K562 (cell line): ENCODE data around the gene NCAM2. TPM values are rescaled to one million over a fixed set of nuclear protein-coding genes. Genes with fewer than 3 reads are reported as not detected.

Source experiments
- ATAC-seq: fragments of 200-7000 bp; cut with Tn5 transposase; 3 replicates; pipeline ENCODE4 v1.9.1; 2020; ENCODE audit warnings: moderate library complexity
- BruUV-seq: library from RNA; stranded (reverse); fragments of 400-500 nt; replicated peaks from 2 replicates; lab custom pipeline; 2021; lab: Mats Ljungman, UMichigan
- CTCF ChIA-PET: fragments of 300-600 bp; formaldehyde crosslinking; extraction: SDS; loops from one replicate; lab custom pipeline; 2021; ENCODE audit warnings: low intra/inter-chr PET ratio; lab: Yijun Ruan, JAX
- POLR2A ChIA-PET: fragments of 300-600, 350-650 bp; sonication (Branson Sonifier 250); formaldehyde crosslinking; extraction: SDS; loops from one replicate; lab custom pipeline; 2021; ENCODE audit warnings: antibody characterized with exemption, inconsistent platforms; lab: Yijun Ruan, JAX
- DNase-seq, 4 experiments: peaks; one replicate each; pipeline versions ENCODE4 v3.0.0 to v3.0.0-alpha.2; 2011 to 2018; ENCODE audit warnings: low spot score in 3 of 4, mixed read lengths in 3 of 4; ENCODE audit errors: extremely low read depth in 1 of 4
- FAIRE-seq: peaks from 2 replicates; lab custom pipeline; 2011; peaks lifted over from hg19 to GRCh38; lab: Jason Lieb, UNC
- H2AFZ ChIP-seq: 2 replicates; pipeline ENCODE4 v1.6.0; 2011; ENCODE audit warnings: low read depth, low read length, control low read depth, inconsistent platforms
- H3K27ac ChIP-seq: fragments of 200-600 bp; 3 replicates; pipeline ENCODE4 v1.8.0; 2011; ENCODE audit warnings: low read depth, mild to moderate bottlenecking, control low read depth, inconsistent platforms, low read length, moderate library complexity, mixed read lengths; ENCODE audit errors: extremely low read depth
- H3K27me3 ChIP-seq, 2 experiments: fragments of 300-600 bp in 1 of 2; 2 replicates in 1 of 2; 3 replicates in 1 of 2; pipeline versions ENCODE4 v1.6.0 to v1.8.0; 2011; ENCODE audit warnings: inconsistent platforms in 2 of 2, low read length in 2 of 2, mild to moderate bottlenecking in 1 of 2, mixed read lengths in 1 of 2, moderate library complexity in 1 of 2; ENCODE audit not compliant: control insufficient read depth in 2 of 2, insufficient read depth in 2 of 2
- H3K36me3 ChIP-seq: fragments of 300-600 bp; 3 replicates; pipeline ENCODE4 v1.8.0; 2011; ENCODE audit warnings: mild to moderate bottlenecking, low read length, inconsistent platforms; ENCODE audit not compliant: control insufficient read depth, insufficient read depth
- H3K4me1 ChIP-seq, 2 experiments: fragments of 200-600 bp in 1 of 2; replicated peaks in 1 of 2; 2 replicates in 1 of 2; 3 replicates in 1 of 2; pipeline versions ENCODE4 v1.5.1 to v1.8.0; 2011; ENCODE audit warnings: inconsistent platforms in 2 of 2, low read length in 2 of 2, mild to moderate bottlenecking in 1 of 2, mixed read lengths in 1 of 2, moderate library complexity in 1 of 2; ENCODE audit not compliant: control insufficient read depth in 2 of 2, insufficient read depth in 2 of 2
- H3K4me2 ChIP-seq: 2 replicates; pipeline ENCODE4 v1.6.1; 2011; ENCODE audit warnings: low read length, control low read depth, inconsistent platforms, mixed read lengths; ENCODE audit not compliant: insufficient read depth
- H3K4me3 ChIP-seq: fragments of 200-600 bp; sonication (generic), shearing (Covaris generic); 2 replicates; pipeline ENCODE4 v1.5.1; 2016; ENCODE audit warnings: control low read depth, inconsistent platforms
- H3K79me2 ChIP-seq: fragments of 200-600 bp; 3 replicates; pipeline ENCODE4 v1.8.0; 2011; ENCODE audit warnings: low read length, inconsistent platforms; ENCODE audit not compliant: control insufficient read depth, insufficient read depth
- H3K9ac ChIP-seq, 2 experiments: 2 replicates each; pipeline versions ENCODE4 v1.6.0 to v1.6.1; 2011; ENCODE audit warnings: low read depth in 2 of 2, low read length in 2 of 2, control low read depth in 1 of 2, inconsistent platforms in 1 of 2, mild to moderate bottlenecking in 1 of 2, mixed read lengths in 1 of 2; ENCODE audit not compliant: insufficient read depth in 1 of 2
- H3K9me1 ChIP-seq: one replicate; pipeline ENCODE4 v1.6.0; 2011; ENCODE audit warnings: inconsistent platforms, mild to moderate bottlenecking, low read length, moderate library complexity; ENCODE audit not compliant: control insufficient read depth, insufficient read depth
- H3K9me3 ChIP-seq: replicated peaks from 2 replicates; pipeline ENCODE4 v1.5.1; 2011; ENCODE audit warnings: low read depth, low read length, inconsistent platforms; ENCODE audit not compliant: control insufficient read depth, insufficient read depth
- H4K20me1 ChIP-seq: replicated peaks from 2 replicates; pipeline ENCODE4 v1.6.1; 2011; ENCODE audit warnings: low read length, inconsistent platforms, mixed read lengths; ENCODE audit not compliant: control insufficient read depth, insufficient read depth
- ATF3 ChIP-seq, 2 experiments: fragments of 450-650 bp in 1 of 2; sonication (generic) in 1 of 2; formaldehyde crosslinking in 1 of 2; IDR thresholded peaks in 1 of 2; conservative IDR thresholded peaks in 1 of 2; 2 replicates each; pipeline versions ENCODE4 v1.6.1 to v1.8.1; 2016 to 2023; ENCODE audit warnings: mild to moderate bottlenecking in 2 of 2, moderate library complexity in 2 of 2, inconsistent platforms in 1 of 2, missing genetic modification reagents in 1 of 2
- BDP1 ChIP-seq: IDR thresholded peaks from 3 replicates; pipeline ENCODE4 v1.6.1; 2011; ENCODE audit not compliant: insufficient read length, insufficient read depth
- BRF1 ChIP-seq: IDR thresholded peaks from 3 replicates; pipeline ENCODE4 v1.6.1; 2011; ENCODE audit warnings: borderline replicate concordance, mild to moderate bottlenecking; ENCODE audit not compliant: insufficient read length; ENCODE audit errors: extremely low read depth
- CC2D1A ChIP-seq: fragments of 450-650 bp; IDR thresholded peaks from 2 replicates; pipeline ENCODE4 v1.6.1; 2017; ENCODE audit warnings: mild to moderate bottlenecking
- CSDE1 ChIP-seq, 2 experiments: fragments of 450-650 bp; IDR thresholded peaks; 2 replicates each; pipeline ENCODE4 v1.6.1; 2016; ENCODE audit warnings: mild to moderate bottlenecking in 1 of 2
- EP300 ChIP-seq: IDR thresholded peaks from 2 replicates; pipeline ENCODE4 v1.6.1; 2012; ENCODE audit warnings: low read length, improper control_type of control experiment
- FUS ChIP-seq: fragments of 200-400 bp; formaldehyde crosslinking; optimal IDR thresholded peaks from 2 replicates; pipeline ENCODE3; 2017; ENCODE audit warnings: low read depth, low read length
- NFRKB ChIP-seq: fragments of 450-650 bp; IDR thresholded peaks from 2 replicates; pipeline ENCODE4 v1.6.1; 2016; ENCODE audit warnings: low read depth
- PCBP1 ChIP-seq: fragments of 200-400 bp; formaldehyde crosslinking; IDR thresholded peaks from 2 replicates; pipeline ENCODE4 v1.6.1; 2018; ENCODE audit warnings: mild to moderate bottlenecking, low read depth, low read length; ENCODE audit not compliant: poor library complexity, severe bottlenecking
- SAFB2 ChIP-seq: fragments of 200-400 bp; formaldehyde crosslinking; IDR thresholded peaks from 2 replicates; pipeline ENCODE4 v1.6.1; 2018; ENCODE audit warnings: borderline replicate concordance, low read length, low read depth, moderate library complexity; ENCODE audit not compliant: severe bottlenecking
- TAF15 ChIP-seq: fragments of 200-400 bp; formaldehyde crosslinking; IDR thresholded peaks from 2 replicates; pipeline ENCODE4 v1.6.1; 2017; ENCODE audit warnings: mild to moderate bottlenecking, low read depth, low read length, moderate library complexity
- TBL1XR1 ChIP-seq, 2 experiments: IDR thresholded peaks; 2 replicates each; pipeline ENCODE4 v1.6.1; 2012; ENCODE audit warnings: improper control_type of control experiment in 2 of 2, low read length in 2 of 2, mild to moderate bottlenecking in 1 of 2
- WGBS: fragments of 100-300 bp; shearing (Covaris generic); methylation state at CpG from one replicate; pipeline ENCODE4 v1.1.6; 2016; ENCODE audit warnings: low coverage, mixed read lengths; ENCODE audit not compliant: insufficient coverage; ENCODE audit errors: missing lambda C conversion rate; 5-methylcytosine and 5-hydroxymethylcytosine counted together
- in situ Hi-C: fragments of 300-500 bp; cut with MboI; formaldehyde crosslinking; loops from 4 replicates; pipeline ENCODE4 v1.15.0; 2018; ENCODE audit warnings: inconsistent platforms, mixed read lengths
- intact Hi-C: fragments of 100-400 bp; cut with micrococcal nuclease; formaldehyde crosslinking; loops from 2 replicates; pipeline ENCODE4 v1.14.2; 2022
- polyA plus RNA-seq, 8 experiments: library from polyadenylated mRNA; depleted of rRNA in 4 of 8; stranded (reverse) in 5 of 8; unstranded in 3 of 8; fragments of >200 nt; fragmentation: Nextera tagmentation in 2 of 8; fragmentation: Illumina TruSeq in 1 of 8; extraction: Ambion mirVana in 2 of 8; extraction: Trizol in 1 of 8; gene quantifications; 2 replicates each; pipeline versions ENCODE4 v1.2.1 to v1.2.3, GENCODE V29; 2011 to 2014; ENCODE audit warnings: inconsistent platforms in 1 of 8, missing spikeins in 1 of 8
- total RNA-seq, 7 experiments: library from RNA; depleted of rRNA in 6 of 7; stranded (reverse); fragments of >200 nt in 6 of 7; fragmentation: Illumina TruSeq in 2 of 7; extraction: Trizol in 2 of 7; gene quantifications; 2 replicates each; pipeline versions ENCODE4 v1.2.1 to v1.2.3, GENCODE V29; 2011 to 2021; ENCODE audit warnings: low replicate concordance in 1 of 7
- TF ChIP-seq, protein P1 (sequence below): fragments of 150-350 bp; IDR thresholded peaks from 2 replicates; pipeline ENCODE4 v1.6.1; 2014; ENCODE audit warnings: low read depth, mild to moderate bottlenecking, low read length, borderline replicate concordance
- TF ChIP-seq, protein P2 (sequence below): sonication (generic); formaldehyde crosslinking; IDR thresholded peaks from 2 replicates; pipeline ENCODE4 v1.9.0; 2022; ENCODE audit warnings: mild to moderate bottlenecking, missing genetic modification reagents

Gene NCAM2
- total and polyA plus RNA-seq, 9 of the 15 experiments (the other 6 are each of a cell fraction or from before 2014, with no cell fraction given) = 14.0 to 58.2 (median 27.8) TPM

DNA sequence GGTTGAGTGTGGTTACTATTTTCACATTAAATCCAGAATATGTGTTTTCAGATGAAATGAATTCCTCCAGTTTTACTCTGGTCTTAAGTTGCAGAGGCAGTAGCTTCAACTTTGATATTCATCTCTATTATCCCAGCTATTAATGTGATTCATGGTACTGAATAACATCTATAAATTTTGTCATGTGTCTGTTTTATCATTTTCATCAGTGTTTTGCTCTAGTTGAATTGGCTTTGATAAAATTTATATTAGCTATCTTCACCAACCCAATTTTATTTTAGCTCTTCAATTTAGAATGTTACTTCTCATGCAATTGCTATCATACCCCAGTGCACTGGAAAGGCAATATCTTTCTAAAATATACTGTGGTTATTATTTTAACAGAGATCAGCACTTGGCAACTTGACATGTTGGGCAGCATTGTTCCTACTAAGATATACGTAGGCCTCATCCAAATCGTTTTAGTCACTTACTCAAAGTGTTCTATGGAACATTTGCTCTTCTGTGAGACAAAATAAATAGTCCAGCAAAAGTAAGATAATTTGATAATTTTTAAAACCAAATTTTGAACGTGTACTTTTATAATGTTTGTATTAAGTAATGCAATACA lies 184.3 kb downstream of the NCAM2 start:
- peak overlapping the region; percentile 72; the same call in 2 of the 3 replicates for H3K27ac ChIP-seq
- H3K9me3 ChIP-seq = no peaks in the 10 kb centered on the region
- 0 out of 2 replicates have a peak overlapping the region, but pooled peaks have one; percentile 34 for H2AFZ ChIP-seq
- 0 out of 4 replicates have a peak overlapping the region, but pooled peaks of 1 of the 2 experiments have one; percentile 52 for H3K9ac ChIP-seq
- no TSS peak for BruUV-seq
- DNase-seq (no peak), FAIRE-seq (no peak), ATAC-seq (no peak)
- CTCF ChIA-PET = no interaction called here
- POLR2A ChIA-PET = interaction anchor here (1.1 kb wide), 1 partner anchor 15 kb away, joined by 4 read pairs; no protein-coding TSS in a partner anchor
- 12% methylated on average over 3 of the region's 3 CpGs for WGBS
- no peaks in the 10 kb centered on the region for H3K9me1 ChIP-seq
- H3K4me3 ChIP-seq = no peak overlapping the region
- H4K20me1 ChIP-seq = no peaks in the 10 kb centered on the region
- H3K79me2 ChIP-seq = peaks cover 99% of the 10 kb centered on the region
- H3K4me2 ChIP-seq = 0 out of 2 replicates have a peak overlapping the region, but pooled peaks have one; percentile 56
- in situ Hi-C loops = no loop called here
- TF ChIP-seq, protein P1, sequence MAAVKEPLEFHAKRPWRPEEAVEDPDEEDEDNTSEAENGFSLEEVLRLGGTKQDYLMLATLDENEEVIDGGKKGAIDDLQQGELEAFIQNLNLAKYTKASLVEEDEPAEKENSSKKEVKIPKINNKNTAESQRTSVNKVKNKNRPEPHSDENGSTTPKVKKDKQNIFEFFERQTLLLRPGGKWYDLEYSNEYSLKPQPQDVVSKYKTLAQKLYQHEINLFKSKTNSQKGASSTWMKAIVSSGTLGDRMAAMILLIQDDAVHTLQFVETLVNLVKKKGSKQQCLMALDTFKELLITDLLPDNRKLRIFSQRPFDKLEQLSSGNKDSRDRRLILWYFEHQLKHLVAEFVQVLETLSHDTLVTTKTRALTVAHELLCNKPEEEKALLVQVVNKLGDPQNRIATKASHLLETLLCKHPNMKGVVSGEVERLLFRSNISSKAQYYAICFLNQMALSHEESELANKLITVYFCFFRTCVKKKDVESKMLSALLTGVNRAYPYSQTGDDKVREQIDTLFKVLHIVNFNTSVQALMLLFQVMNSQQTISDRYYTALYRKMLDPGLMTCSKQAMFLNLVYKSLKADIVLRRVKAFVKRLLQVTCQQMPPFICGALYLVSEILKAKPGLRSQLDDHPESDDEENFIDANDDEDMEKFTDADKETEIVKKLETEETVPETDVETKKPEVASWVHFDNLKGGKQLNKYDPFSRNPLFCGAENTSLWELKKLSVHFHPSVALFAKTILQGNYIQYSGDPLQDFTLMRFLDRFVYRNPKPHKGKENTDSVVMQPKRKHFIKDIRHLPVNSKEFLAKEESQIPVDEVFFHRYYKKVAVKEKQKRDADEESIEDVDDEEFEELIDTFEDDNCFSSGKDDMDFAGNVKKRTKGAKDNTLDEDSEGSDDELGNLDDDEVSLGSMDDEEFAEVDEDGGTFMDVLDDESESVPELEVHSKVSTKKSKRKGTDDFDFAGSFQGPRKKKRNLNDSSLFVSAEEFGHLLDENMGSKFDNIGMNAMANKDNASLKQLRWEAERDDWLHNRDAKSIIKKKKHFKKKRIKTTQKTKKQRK = no peak
- TF ChIP-seq TAF15 = no peak
- TF ChIP-seq SAFB2 = no peak
- no peak for TF ChIP-seq EP300
- TF ChIP-seq CSDE1 (IDR thresholded peaks at IDR 0.05) = no peak
- TF ChIP-seq BRF1 = no peak
- no peak for TF ChIP-seq BDP1
- TF ChIP-seq TBL1XR1 (IDR thresholded peaks at IDR 0.05; ENCODE audit: low read length in 2 of 2) = no peak
- TF ChIP-seq PCBP1 = no peak
- no peak for TF ChIP-seq CC2D1A
- TF ChIP-seq ATF3 (IDR thresholded peaks at IDR 0.05) = no peak
- no peak for TF ChIP-seq ATF3 (CRISPR knock-in tag; conservative IDR thresholded peaks at IDR 0.05)
- TF ChIP-seq, protein P2, sequence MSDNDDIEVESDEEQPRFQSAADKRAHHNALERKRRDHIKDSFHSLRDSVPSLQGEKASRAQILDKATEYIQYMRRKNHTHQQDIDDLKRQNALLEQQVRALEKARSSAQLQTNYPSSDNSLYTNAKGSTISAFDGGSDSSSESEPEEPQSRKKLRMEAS = no peak
- TF ChIP-seq FUS = no peak
- TF ChIP-seq NFRKB = no peak
- intact Hi-C loops = no loop called here
- H3K27me3 ChIP-seq = no peaks in the 10 kb centered on the region
- H3K36me3 ChIP-seq = no peaks in the 10 kb centered on the region; the same call in 1 of the 3 replicates
- H3K4me1 ChIP-seq = peaks cover 3 to 46% of the 10 kb centered on the region in 2 experiments; a peak in 3 of 5 replicates
